ENCODE data around the gene TET3. TPM values are rescaled to one million over a fixed set of nuclear protein-coding genes. Genes with fewer than 3 reads are reported as not detected.

Gene TET3
- total RNA-seq, 5 donors from 2014 or later (not counting 1 experiment from before 2014, with no cell fraction given): 22.5 to 32.2 (median 26.8) TPM

DNA sequence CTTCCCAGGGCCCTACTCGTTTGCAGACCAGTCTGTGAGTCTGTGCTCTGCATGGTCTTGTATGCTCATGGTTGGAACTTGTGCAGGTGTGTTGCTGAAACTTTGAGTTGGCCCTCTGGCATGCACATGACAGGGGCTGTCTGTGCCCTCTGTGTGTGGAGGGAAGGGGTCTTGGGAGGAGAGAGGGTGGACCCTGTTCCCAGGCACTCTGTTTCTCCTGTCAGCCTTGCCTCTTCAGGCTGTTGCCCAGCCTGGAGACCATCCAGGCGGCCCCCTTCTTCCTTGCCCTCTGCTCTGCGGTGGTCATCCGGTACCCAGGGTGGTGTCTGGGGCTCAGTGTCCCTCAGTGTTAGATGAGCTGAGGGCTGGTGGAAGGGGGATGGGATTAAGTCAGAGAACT is 39.5 kb downstream of the TET3 start:
- peaks cover 35 to 53% of the 10 kb centered on the region in 2 experiments for H3K4me1 ChIP-seq (ENCODE audit: control insufficient read depth in 1 of 2, extremely low read depth in 1 of 2, insufficient read depth in 2 of 2, low read length in 2 of 2)
- H3K9me3 ChIP-seq: no peaks in the 10 kb centered on the region
- no peaks in the 10 kb centered on the region for H3K27me3 ChIP-seq (replicated peaks in 1 of 2; ENCODE audit: control insufficient read depth in 2 of 2, extremely low read depth in 1 of 2, insufficient read depth in 2 of 2, low read length in 1 of 2)
- peak overlapping the region in 1 of 3 donors; percentile 55 for H3K4me3 Mint-ChIP-seq
- no peaks in the 10 kb centered on the region for H3K9me3 Mint-ChIP-seq
- H3K27ac Mint-ChIP-seq: peak overlapping the region in 1 of 2 donors; percentile 64
- CTCF ChIA-PET: no interaction called here
- no peak overlapping the region for H3K4me3 ChIP-seq (ENCODE audit: control insufficient read depth in 1 of 2, extremely low read depth in 1 of 2, low read length in 1 of 2)
- peaks cover 69 to 79% (median 70%) of the 10 kb centered on the region in 3 donors for H3K4me1 Mint-ChIP-seq
- no peaks in the 10 kb centered on the region for H3K36me3 Mint-ChIP-seq
- no peaks in the 10 kb centered on the region for H3K36me3 ChIP-seq (ENCODE audit: control insufficient read depth in 2 of 2, extremely low read depth in 1 of 2, insufficient read depth in 1 of 2, low read length in 1 of 2)
- H3K27ac ChIP-seq (ENCODE audit: low read length): no peak overlapping the region
- WGBS (ENCODE audit: insufficient coverage): 100% methylated on average over 1 of the region's 4 CpGs
- no peaks in the 10 kb centered on the region for H3K27me3 Mint-ChIP-seq
- ATAC-seq (replicated peaks in 1 of 4): no peak
- no peak for DNase-seq
- POLR2A ChIA-PET: no interaction called here

GRCh38 chr2:74025971-74026612 is 41.4 kb downstream of the TET3 start:
- H3K27ac ChIP-seq (ENCODE audit: low read length): peak overlapping the region; percentile 22
- H3K9me3 Mint-ChIP-seq: no peaks in the 10 kb centered on the region
- H3K4me1 Mint-ChIP-seq: peaks cover 69 to 79% (median 73%) of the 10 kb centered on the region in 3 donors
- DNase-seq: peak in 21 of 35 experiments; percentile 9 to 43 (median 22)
- H3K4me3 Mint-ChIP-seq: peak overlapping the region; percentile 2 to 80 (median 62)
- H3K4me1 ChIP-seq (ENCODE audit: control insufficient read depth in 1 of 2, extremely low read depth in 1 of 2, insufficient read depth in 2 of 2, low read length in 2 of 2): peaks cover 48 to 49% of the 10 kb centered on the region in 2 experiments
- H3K4me3 ChIP-seq (ENCODE audit: control insufficient read depth in 1 of 2, extremely low read depth in 1 of 2, low read length in 1 of 2): peak overlapping the region in 1 of 2 donors; percentile 26
- CTCF ChIA-PET: no interaction called here
- peak; percentile 50 to 70 (median 60) for ATAC-seq (replicated peaks in 1 of 4)
- H3K36me3 ChIP-seq (ENCODE audit: control insufficient read depth in 2 of 2, extremely low read depth in 1 of 2, insufficient read depth in 1 of 2, low read length in 1 of 2): no peaks in the 10 kb centered on the region
- H3K27me3 Mint-ChIP-seq: no peaks in the 10 kb centered on the region
- POLR2A ChIA-PET: interaction anchor here (0.5 to 0.7 kb wide), 5 partner anchors 34 to 153 kb away, joined by 3 to 5 read pairs (median 4); partner anchors contain the start of gene MOB1A (in 1 of the 2)
- H3K36me3 Mint-ChIP-seq: no peaks in the 10 kb centered on the region
- WGBS (ENCODE audit: insufficient coverage): no CpG with 5 or more reads among the region's 6 CpGs
- H3K27ac Mint-ChIP-seq: peak overlapping the region in 1 of 2 donors; percentile 79
- H3K9me3 ChIP-seq: no peaks in the 10 kb centered on the region
- H3K27me3 ChIP-seq (replicated peaks in 1 of 2; ENCODE audit: control insufficient read depth in 2 of 2, extremely low read depth in 1 of 2, insufficient read depth in 2 of 2, low read length in 1 of 2): no peaks in the 10 kb centered on the region

DNA sequence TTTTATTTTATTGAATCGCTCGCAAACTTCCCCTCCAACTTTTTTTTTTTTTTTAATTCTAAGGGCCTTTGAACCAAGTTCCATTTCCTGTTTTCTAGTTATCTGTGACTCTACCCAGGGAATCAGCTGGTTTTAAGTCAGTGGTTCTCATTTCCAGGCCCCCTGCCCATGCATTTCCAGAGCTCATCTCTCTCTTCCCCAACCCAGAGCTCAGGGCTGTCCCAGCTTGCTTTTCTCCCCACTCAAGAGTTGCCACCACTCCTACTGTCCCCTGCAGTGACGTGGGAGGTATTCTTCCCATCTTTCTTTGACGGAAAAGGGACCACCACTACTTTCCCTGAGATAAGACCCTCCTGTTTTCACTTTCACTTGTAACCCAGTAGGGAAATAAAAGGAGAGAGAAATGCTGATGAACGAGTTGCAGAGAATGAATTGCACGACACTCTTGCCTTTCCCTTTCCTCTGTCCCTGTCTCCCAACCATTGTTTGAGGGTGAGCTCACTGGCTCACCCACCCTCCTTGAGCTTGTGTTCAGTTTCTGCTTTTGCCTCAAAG is 42.1 kb downstream of the TET3 start:
- WGBS (ENCODE audit: insufficient coverage): no CpG with 5 or more reads among the region's 6 CpGs
- ChIA-PET POLR2A (interaction anchor here (0.6 to 0.7 kb wide), 3 partner anchors 33 to 152 kb away, joined by 3 to 4 read pairs (median 3); partner anchors contain the start of gene MOB1A (in 1 of the 2)), CTCF (interaction anchor here (0.7 kb wide), 3 partner anchors 106 to 480 kb away, joined by 6 to 7 read pairs (median 6); no protein-coding TSS in a partner anchor)
- DNase-seq (peak in 1 of 35 experiments; percentile 25), ATAC-seq (replicated peaks in 1 of 4) (peak in 3 of 4 experiments; percentile 39 to 51 (median 44))
- Mint-ChIP-seq H3K4me1 (peaks cover 69 to 79% (median 73%) of the 10 kb centered on the region in 3 donors), H3K36me3 (no peaks in the 10 kb centered on the region), H3K27ac (peak overlapping the region; percentile 79 to 84), H3K4me3 (peak overlapping the region; percentile 54 to 80 (median 62)), H3K9me3 (no peaks in the 10 kb centered on the region), H3K27me3 (no peaks in the 10 kb centered on the region)
- no peak overlapping the region for H3K4me3 ChIP-seq (ENCODE audit: control insufficient read depth in 1 of 2, extremely low read depth in 1 of 2, low read length in 1 of 2)
- H3K27ac ChIP-seq (ENCODE audit: low read length): no peak overlapping the region
- H3K9me3 ChIP-seq: no peaks in the 10 kb centered on the region
- no peaks in the 10 kb centered on the region for H3K36me3 ChIP-seq (ENCODE audit: control insufficient read depth in 2 of 2, extremely low read depth in 1 of 2, insufficient read depth in 1 of 2, low read length in 1 of 2)
- peaks cover 49% of the 10 kb centered on the region in 2 experiments for H3K4me1 ChIP-seq (ENCODE audit: control insufficient read depth in 1 of 2, extremely low read depth in 1 of 2, insufficient read depth in 2 of 2, low read length in 2 of 2)
- no peaks in the 10 kb centered on the region for H3K27me3 ChIP-seq (replicated peaks in 1 of 2; ENCODE audit: control insufficient read depth in 2 of 2, extremely low read depth in 1 of 2, insufficient read depth in 2 of 2, low read length in 1 of 2)

- DNase-seq: no peak
- Mint-ChIP-seq H3K27ac (peak overlapping the region in 1 of 2 donors; percentile 34), H3K4me1 (peaks cover 69 to 80% (median 73%) of the 10 kb centered on the region in 3 donors), H3K27me3 (no peaks in the 10 kb centered on the region), H3K36me3 (no peaks in the 10 kb centered on the region), H3K9me3 (no peaks in the 10 kb centered on the region), H3K4me3 (no peak overlapping the region)
- ATAC-seq (replicated peaks in 1 of 4): no peak
- Histone ChIP-seq H3K27ac (ENCODE audit: low read length) (no peak overlapping the region), H3K9me3 (no peaks in the 10 kb centered on the region), H3K36me3 (ENCODE audit: control insufficient read depth in 2 of 2, extremely low read depth in 1 of 2, insufficient read depth in 1 of 2, low read length in 1 of 2) (no peaks in the 10 kb centered on the region), H3K27me3 (replicated peaks in 1 of 2; ENCODE audit: control insufficient read depth in 2 of 2, extremely low read depth in 1 of 2, insufficient read depth in 2 of 2, low read length in 1 of 2) (no peaks in the 10 kb centered on the region), H3K4me1 (ENCODE audit: control insufficient read depth in 1 of 2, extremely low read depth in 1 of 2, insufficient read depth in 2 of 2, low read length in 2 of 2) (peaks cover 52 to 56% of the 10 kb centered on the region in 2 experiments), H3K4me3 (ENCODE audit: control insufficient read depth in 1 of 2, extremely low read depth in 1 of 2, low read length in 1 of 2) (no peak overlapping the region)
- no CpG with 5 or more reads among the region's 1 CpG for WGBS (ENCODE audit: insufficient coverage)
- POLR2A ChIA-PET: no interaction called here
- CTCF ChIA-PET: interaction anchor here in 1 of 2 donors (0.7 kb wide), 1 partner anchor 14 kb away, joined by 3 read pairs; no protein-coding TSS in a partner anchor
Observed at GRCh38 chr2:74027496-74027895, 42.8 kb downstream of the TET3 start.

DNA sequence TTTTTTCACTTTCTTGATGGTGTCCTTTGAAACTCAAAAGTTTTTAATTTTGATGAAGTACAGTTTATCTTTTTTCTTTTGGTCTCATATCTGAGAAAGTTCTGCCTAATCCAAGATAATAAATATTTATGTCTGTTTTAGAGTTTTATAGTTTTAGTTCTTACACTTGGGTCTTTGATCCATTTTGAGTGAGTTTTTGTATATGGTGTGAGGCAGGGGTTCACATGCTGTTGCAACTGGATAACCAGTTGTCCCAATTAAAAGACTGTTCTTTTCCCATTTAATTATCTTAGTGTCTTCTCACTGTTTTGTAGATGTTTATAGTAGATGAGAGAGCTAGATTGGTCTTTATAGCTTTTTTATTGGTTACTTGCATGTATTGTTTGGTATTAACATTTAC is 43.6 kb downstream of the TET3 start:
- H3K4me3 Mint-ChIP-seq: no peak overlapping the region
- Histone ChIP-seq H3K36me3 (ENCODE audit: control insufficient read depth in 2 of 2, extremely low read depth in 1 of 2, insufficient read depth in 1 of 2, low read length in 1 of 2) (no peaks in the 10 kb centered on the region), H3K27me3 (replicated peaks in 1 of 2; ENCODE audit: control insufficient read depth in 2 of 2, extremely low read depth in 1 of 2, insufficient read depth in 2 of 2, low read length in 1 of 2) (no peaks in the 10 kb centered on the region), H3K9me3 (no peaks in the 10 kb centered on the region), H3K27ac (ENCODE audit: low read length) (no peak overlapping the region), H3K4me1 (ENCODE audit: control insufficient read depth in 1 of 2, extremely low read depth in 1 of 2, insufficient read depth in 2 of 2, low read length in 2 of 2) (peaks cover 54 to 59% of the 10 kb centered on the region in 2 experiments), H3K4me3 (ENCODE audit: control insufficient read depth in 1 of 2, extremely low read depth in 1 of 2, low read length in 1 of 2) (no peak overlapping the region)
- ATAC-seq (replicated peaks in 1 of 4) (no peak), DNase-seq (no peak)
- peaks cover 76 to 86% (median 80%) of the 10 kb centered on the region in 3 donors for H3K4me1 Mint-ChIP-seq
- H3K27ac Mint-ChIP-seq: peak overlapping the region in 1 of 2 donors; percentile 13
- no peaks in the 10 kb centered on the region for H3K36me3 Mint-ChIP-seq
- H3K9me3 Mint-ChIP-seq: no peaks in the 10 kb centered on the region
- CTCF ChIA-PET: interaction anchor here in 1 of 2 donors (0.7 kb wide), 1 partner anchor 13 kb away, joined by 3 read pairs; no protein-coding TSS in a partner anchor
- POLR2A ChIA-PET: interaction anchor here in 1 of 2 donors (0.6 kb wide), 1 partner anchor 207 kb away, joined by 5 read pairs; no protein-coding TSS in a partner anchor
- no peaks in the 10 kb centered on the region for H3K27me3 Mint-ChIP-seq

DNA sequence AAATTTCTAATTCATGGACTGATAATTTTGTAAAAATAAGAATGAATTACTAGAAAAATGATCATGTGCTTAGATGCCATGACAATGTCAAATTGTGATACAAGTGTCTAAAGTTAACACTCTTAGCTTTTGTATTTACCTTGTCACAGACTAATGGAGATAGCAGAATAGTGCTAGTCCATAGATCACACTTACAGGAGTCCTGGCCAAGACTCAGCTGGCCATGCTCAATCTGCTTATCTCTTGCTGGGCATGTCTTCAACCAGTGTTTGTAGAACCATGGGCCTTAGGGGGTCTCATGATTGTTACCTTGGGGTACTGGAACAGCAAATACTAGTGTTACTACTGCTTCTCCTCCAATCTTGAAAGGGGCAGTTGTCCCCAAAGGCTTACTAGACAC is 44.0 kb downstream of the TET3 start:
- Histone ChIP-seq H3K27ac (ENCODE audit: low read length) (no peak overlapping the region), H3K36me3 (ENCODE audit: control insufficient read depth in 2 of 2, extremely low read depth in 1 of 2, insufficient read depth in 1 of 2, low read length in 1 of 2) (no peaks in the 10 kb centered on the region), H3K9me3 (no peaks in the 10 kb centered on the region), H3K4me1 (ENCODE audit: control insufficient read depth in 1 of 2, extremely low read depth in 1 of 2, insufficient read depth in 2 of 2, low read length in 2 of 2) (peaks cover 51 to 59% of the 10 kb centered on the region in 2 experiments), H3K4me3 (ENCODE audit: control insufficient read depth in 1 of 2, extremely low read depth in 1 of 2, low read length in 1 of 2) (no peak overlapping the region), H3K27me3 (replicated peaks in 1 of 2; ENCODE audit: control insufficient read depth in 2 of 2, extremely low read depth in 1 of 2, insufficient read depth in 2 of 2, low read length in 1 of 2) (no peaks in the 10 kb centered on the region)
- DNase-seq (no peak), ATAC-seq (replicated peaks in 1 of 4) (no peak)
- Mint-ChIP-seq H3K4me3 (no peak overlapping the region), H3K9me3 (no peaks in the 10 kb centered on the region), H3K4me1 (peaks cover 76 to 88% (median 82%) of the 10 kb centered on the region in 3 donors), H3K27me3 (no peaks in the 10 kb centered on the region), H3K27ac (no peak overlapping the region), H3K36me3 (no peaks in the 10 kb centered on the region)
- POLR2A ChIA-PET: interaction anchor here in 1 of 2 donors (0.6 kb wide), 1 partner anchor 207 kb away, joined by 5 read pairs; no protein-coding TSS in a partner anchor
- CTCF ChIA-PET: interaction anchor here in 1 of 2 donors (1.0 kb wide), 1 partner anchor 23 kb away, joined by 3 read pairs; no protein-coding TSS in a partner anchor
